ENCODE measurements around the gene CPSF7.

Gene CPSF7

GRCh38 chr11:61429691-61430582 lies at the start of gene CPSF7, which contains the start of gene SDHAF2:
Gene CPSF7, minus strand, starts transcription at chr11:61429975. Its CDS starts 740 bp downstream, at chr11:61429235.
Gene SDHAF2, plus strand, starts transcription at chr11:61430124. Its CDS starts 23 bp downstream, at chr11:61430147.
- no peaks in the 10 kb centered on the region for H3K4me1 ChIP-seq (ENCODE audit: control insufficient read depth, insufficient read depth, low read length)
- H3K4me3 ChIP-seq (ENCODE audit: low read depth, low read length): peak within 1 kb of the TSS; percentile 99
- H3K36me3 ChIP-seq (ENCODE audit: control insufficient read depth in 2 of 2, insufficient read depth in 1 of 2, low read length in 2 of 2): peaks cover 19 to 58% of the 10 kb centered on the region in 2 experiments
- peak within 1 kb of the TSS; percentile 99 for H3K27ac ChIP-seq (ENCODE audit: extremely low read depth, low read depth, low read length)
- no peaks in the 10 kb centered on the region for H3K9me3 ChIP-seq (ENCODE audit: control insufficient read depth, insufficient read depth, low read depth, low read length)
- ChIA-PET CTCF (interaction anchor here (0.8 to 1.2 kb wide), 5 partner anchors 12 to 455 kb away, joined by 3 to 4 read pairs (median 3); partner anchors contain the start of gene LRRC10B), POLR2A (interaction anchor here (0.6 to 1.9 kb wide), 10 partner anchors 9 to 152 kb away, joined by 3 to 16 read pairs (median 4); partner anchors contain the start of genes CYB561A3, TMEM138 and TMEM216)
- TF ChIP-seq ZFHX2 (tag by site-specific recombination; conservative IDR thresholded peaks at IDR 0.05) (peak; percentile 64), ZNF132 (tag by site-specific recombination; IDR thresholded peaks at IDR 0.05; ENCODE audit: borderline replicate concordance) (no peak), ZNF394 (tag by site-specific recombination; IDR thresholded peaks at IDR 0.05; ENCODE audit: borderline replicate concordance) (peak; percentile 63; the same call in 1 of the 2 replicates), ZNF302 (tag by site-specific recombination; IDR thresholded peaks at IDR 0.05; ENCODE audit: low read depth) (no peak), SCRT2 (tag by site-specific recombination; IDR thresholded peaks at IDR 0.05) (0 out of 2 replicates have a peak, but pooled peaks have one; percentile 27), KLF8 (tag by site-specific recombination; IDR thresholded peaks at IDR 0.05) (peak; percentile 81; the same call in 1 of the 2 replicates), PRDM4 (tag by site-specific recombination; IDR thresholded peaks at IDR 0.05) (0 out of 2 replicates have a peak, but pooled peaks have one; percentile 12), OVOL3 (tag by site-specific recombination; IDR thresholded peaks at IDR 0.05) (peak; percentile 42; the same call in 1 of the 2 replicates), ZNF223 (tag by site-specific recombination; IDR thresholded peaks at IDR 0.05) (no peak), GFI1B (tag by site-specific recombination; IDR thresholded peaks at IDR 0.05) (no peak), ZNF639 (tag by site-specific recombination; IDR thresholded peaks at IDR 0.05) (no peak), ZIC2 (tag by site-specific recombination; IDR thresholded peaks at IDR 0.05) (peak; percentile 35; the same call in 1 of the 2 replicates), ZNF324 (tag by site-specific recombination; IDR thresholded peaks at IDR 0.05) (peak; percentile 61; the same call in 1 of the 2 replicates), MEIS1 (CRISPR knock-in tag; IDR thresholded peaks at IDR 0.05; ENCODE audit: borderline replicate concordance) (no peak), ZNF529 (tag by site-specific recombination; IDR thresholded peaks at IDR 0.05; ENCODE audit: insufficient replicate concordance) (no peak), ZNF571 (tag by site-specific recombination; IDR thresholded peaks at IDR 0.05) (no peak), ZNF16 (tag by site-specific recombination; IDR thresholded peaks at IDR 0.05; ENCODE audit: low read depth) (no peak), PRDM1 (tag by site-specific recombination; IDR thresholded peaks at IDR 0.05) (no peak), ZSCAN23 (tag by site-specific recombination; IDR thresholded peaks at IDR 0.05) (no peak), ZBTB48 (tag by site-specific recombination; IDR thresholded peaks at IDR 0.05) (no peak), ZNF610 (tag by site-specific recombination; IDR thresholded peaks at IDR 0.05; ENCODE audit: borderline replicate concordance) (0 out of 2 replicates have a peak, but pooled peaks have one; percentile 58), PRDM6 (tag by site-specific recombination; IDR thresholded peaks at IDR 0.05) (no peak)
- TF ChIP-seq, protein P1, sequence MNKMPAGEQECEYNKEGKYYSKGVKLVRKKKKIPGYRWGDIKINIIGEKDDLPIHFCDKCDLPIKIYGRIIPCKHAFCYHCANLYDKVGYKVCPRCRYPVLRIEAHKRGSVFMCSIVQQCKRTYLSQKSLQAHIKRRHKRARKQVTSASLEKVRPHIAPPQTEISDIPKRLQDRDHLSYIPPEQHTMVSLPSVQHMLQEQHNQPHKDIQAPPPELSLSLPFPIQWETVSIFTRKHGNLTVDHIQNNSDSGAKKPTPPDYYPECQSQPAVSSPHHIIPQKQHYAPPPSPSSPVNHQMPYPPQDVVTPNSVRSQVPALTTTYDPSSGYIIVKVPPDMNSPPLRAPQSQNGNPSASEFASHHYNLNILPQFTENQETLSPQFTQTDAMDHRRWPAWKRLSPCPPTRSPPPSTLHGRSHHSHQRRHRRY (tag by site-specific recombination; IDR thresholded peaks at IDR 0.05): no peak
- TF ChIP-seq, protein P2, sequence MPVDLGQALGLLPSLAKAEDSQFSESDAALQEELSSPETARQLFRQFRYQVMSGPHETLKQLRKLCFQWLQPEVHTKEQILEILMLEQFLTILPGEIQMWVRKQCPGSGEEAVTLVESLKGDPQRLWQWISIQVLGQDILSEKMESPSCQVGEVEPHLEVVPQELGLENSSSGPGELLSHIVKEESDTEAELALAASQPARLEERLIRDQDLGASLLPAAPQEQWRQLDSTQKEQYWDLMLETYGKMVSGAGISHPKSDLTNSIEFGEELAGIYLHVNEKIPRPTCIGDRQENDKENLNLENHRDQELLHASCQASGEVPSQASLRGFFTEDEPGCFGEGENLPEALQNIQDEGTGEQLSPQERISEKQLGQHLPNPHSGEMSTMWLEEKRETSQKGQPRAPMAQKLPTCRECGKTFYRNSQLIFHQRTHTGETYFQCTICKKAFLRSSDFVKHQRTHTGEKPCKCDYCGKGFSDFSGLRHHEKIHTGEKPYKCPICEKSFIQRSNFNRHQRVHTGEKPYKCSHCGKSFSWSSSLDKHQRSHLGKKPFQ (tag by site-specific recombination; IDR thresholded peaks at IDR 0.05): no peak

Data from HEK293 (cell line).